ENCODE results near the gene KRTAP10-11. TPM values are rescaled to one million over a fixed set of nuclear protein-coding genes. Genes with fewer than 3 reads are reported as not detected.
A peak's percentile ranks its signal among the peaks of the same experiment; 100 is the strongest.

The KRTAP10-11 gene
- total and polyA plus RNA-seq, 8 donors = not detected

- no peaks in the 10 kb centered on the region for H3K4me1 ChIP-seq
- ATAC-seq (no peak), FAIRE-seq (no peak), DNase-seq (peak in 1 of 6 donors; percentile 45)
- H3K27ac ChIP-seq = no peak overlapping the region
- H3K9me3 ChIP-seq = no peaks in the 10 kb centered on the region
- WGBS, 2 donors = 53 to 69% methylated on average over 23 of the region's 23 CpGs
- H3K4me3 ChIP-seq = no peak overlapping the region
- peaks cover 0 to 4% (median 0%) of the 10 kb centered on the region in 4 donors for H3K27me3 ChIP-seq
- TF ChIP-seq, protein P1, sequence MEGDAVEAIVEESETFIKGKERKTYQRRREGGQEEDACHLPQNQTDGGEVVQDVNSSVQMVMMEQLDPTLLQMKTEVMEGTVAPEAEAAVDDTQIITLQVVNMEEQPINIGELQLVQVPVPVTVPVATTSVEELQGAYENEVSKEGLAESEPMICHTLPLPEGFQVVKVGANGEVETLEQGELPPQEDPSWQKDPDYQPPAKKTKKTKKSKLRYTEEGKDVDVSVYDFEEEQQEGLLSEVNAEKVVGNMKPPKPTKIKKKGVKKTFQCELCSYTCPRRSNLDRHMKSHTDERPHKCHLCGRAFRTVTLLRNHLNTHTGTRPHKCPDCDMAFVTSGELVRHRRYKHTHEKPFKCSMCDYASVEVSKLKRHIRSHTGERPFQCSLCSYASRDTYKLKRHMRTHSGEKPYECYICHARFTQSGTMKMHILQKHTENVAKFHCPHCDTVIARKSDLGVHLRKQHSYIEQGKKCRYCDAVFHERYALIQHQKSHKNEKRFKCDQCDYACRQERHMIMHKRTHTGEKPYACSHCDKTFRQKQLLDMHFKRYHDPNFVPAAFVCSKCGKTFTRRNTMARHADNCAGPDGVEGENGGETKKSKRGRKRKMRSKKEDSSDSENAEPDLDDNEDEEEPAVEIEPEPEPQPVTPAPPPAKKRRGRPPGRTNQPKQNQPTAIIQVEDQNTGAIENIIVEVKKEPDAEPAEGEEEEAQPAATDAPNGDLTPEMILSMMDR (IDR thresholded peaks at IDR 0.05) = no peak
- H3K36me3 ChIP-seq = no peaks in the 10 kb centered on the region
- intact Hi-C loops (cut with DNase I) = no loop called here
These were observed 44.4 kb upstream of the KRTAP10-11 start for GRCh38 chr21:44601596-44602462.

- Histone ChIP-seq H3K4me1 (no peaks in the 10 kb centered on the region), H3K27ac (no peak overlapping the region), H3K4me3 (no peak overlapping the region), H3K9me3 (no peaks in the 10 kb centered on the region), H3K36me3 (no peaks in the 10 kb centered on the region), H3K27me3 (peaks cover 0 to 4% (median 0%) of the 10 kb centered on the region in 4 donors)
- FAIRE-seq (no peak), ATAC-seq (no peak), DNase-seq (no peak)
- WGBS, 2 donors = 55 to 66% methylated on average over 20 of the region's 21 CpGs
- TF ChIP-seq, protein P1 (IDR thresholded peaks at IDR 0.05) = no peak
- intact Hi-C loops (cut with DNase I) = no loop called here
These were observed 43.8 kb upstream of the KRTAP10-11 start for GRCh38 chr21:44602463-44602850.

DNA sequence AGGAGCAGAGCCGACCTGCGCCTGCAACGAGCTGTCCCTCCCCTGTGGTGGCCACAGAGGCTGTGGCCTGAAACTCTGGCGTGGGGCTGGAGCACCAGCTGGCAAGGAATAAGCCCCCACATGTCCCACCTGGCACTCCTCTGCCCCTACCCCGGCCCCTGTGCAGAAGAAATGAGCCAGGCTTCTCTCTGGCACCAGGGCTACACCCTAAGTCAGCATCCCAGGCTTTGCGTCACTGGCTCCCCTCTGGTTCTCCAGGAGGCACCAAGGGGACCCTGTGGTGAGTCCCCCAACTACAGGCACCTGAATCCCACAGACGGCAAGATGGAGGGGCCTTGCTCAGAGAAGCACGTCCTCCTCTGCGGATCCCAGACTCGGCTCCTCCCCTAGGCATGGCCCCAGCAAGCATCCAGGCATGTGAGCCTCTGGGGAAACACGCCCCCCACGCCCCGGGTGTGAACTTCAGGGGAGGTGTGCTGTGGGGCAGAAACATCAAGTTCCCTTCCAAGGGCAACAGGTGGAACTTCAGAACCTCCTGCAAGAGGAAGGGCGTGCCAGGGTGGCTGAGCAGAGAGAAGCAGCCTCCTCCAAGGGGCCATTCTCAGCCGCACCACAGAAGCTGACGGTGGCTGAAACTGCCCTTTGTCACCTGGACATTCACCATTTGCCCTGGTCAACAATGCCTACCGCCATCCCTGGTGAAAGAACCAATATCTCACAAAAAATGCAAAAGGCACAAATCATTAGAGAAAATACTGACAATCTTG lies 42.9 kb upstream of the KRTAP10-11 start:
- H3K9me3 ChIP-seq = no peaks in the 10 kb centered on the region
- FAIRE-seq (no peak), DNase-seq (peak in 1 of 6 donors; percentile 26), ATAC-seq (no peak)
- no peak overlapping the region for H3K27ac ChIP-seq
- no peaks in the 10 kb centered on the region for H3K36me3 ChIP-seq
- intact Hi-C loops (cut with DNase I) = no loop called here
- no peak overlapping the region for H3K4me3 ChIP-seq
- 40 to 41% methylated on average over 16 to 17 of the region's 17 CpGs for WGBS, 2 donors
- no peaks in the 10 kb centered on the region for H3K4me1 ChIP-seq
- H3K27me3 ChIP-seq = peaks cover 0 to 4% (median 0%) of the 10 kb centered on the region in 4 donors
- TF ChIP-seq, protein P1 (IDR thresholded peaks at IDR 0.05) = no peak

DNA sequence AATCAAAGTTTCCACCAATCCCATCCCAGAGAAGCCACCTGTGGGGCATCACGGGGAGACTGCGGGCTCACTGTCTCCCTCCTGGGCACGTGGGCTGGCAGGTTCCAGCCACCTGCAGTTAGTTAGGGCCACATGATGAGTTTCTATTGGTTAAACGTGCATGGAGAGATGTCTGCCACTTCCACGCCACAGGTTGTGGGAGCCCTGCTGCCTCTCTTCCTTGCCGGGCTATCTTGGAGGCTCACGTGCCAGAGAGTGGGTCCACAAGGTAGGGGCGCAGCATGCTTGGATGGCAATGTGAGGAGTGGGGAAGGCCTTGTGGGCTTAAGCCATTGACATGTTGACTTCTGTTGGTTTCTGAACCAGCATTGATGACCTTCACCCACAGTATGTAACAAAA lies 42.3 kb upstream of the KRTAP10-11 start:
- intact Hi-C loops (cut with DNase I) = no loop called here
- Histone ChIP-seq H3K27ac (no peak overlapping the region), H3K9me3 (no peaks in the 10 kb centered on the region), H3K4me3 (no peak overlapping the region), H3K36me3 (no peaks in the 10 kb centered on the region), H3K27me3 (peaks cover 0 to 4% (median 0%) of the 10 kb centered on the region in 4 donors), H3K4me1 (no peaks in the 10 kb centered on the region)
- no peak for FAIRE-seq
- WGBS, 2 donors = 71 to 77% methylated on average over 8 of the region's 8 CpGs
- DNase-seq = no peak
- ATAC-seq = no peak
- TF ChIP-seq, protein P1 (IDR thresholded peaks at IDR 0.05) = no peak

Measured in pancreas (tissue), 10 donors.